ENCODE measurements around the gene F2. TPM values are rescaled to one million over a fixed set of nuclear protein-coding genes. Genes with fewer than 3 reads are reported as not detected.

Gene F2
- total RNA-seq, 4 donors from 2014 or later, result not detected

Small RNA genes lying within 50 kb of the gene (microRNA-seq; reads per million reads assigned to microRNA genes)
- gene MIR5582 (ENCODE audit: borderline number of aligned reads in 1 of 2, borderline replicate concordance in 2 of 2), result 0 to 2.7 reads per million in 2 donors

Other genes starting within 250 kb of the F2 start
- 10 to 100 TPM; 31.5 to 67.5 (median 36.2) TPM for gene AMBRA1, start 125.2 kb upstream of the F2 start, total RNA-seq
- 1 to 10 TPM; 3.0 to 6.5 (median 4.8) TPM for gene HARBI1, start 102.0 kb upstream of the F2 start, total RNA-seq
- 100 to 1,000 TPM in 2 of 4 donors, 10 to 100 TPM in 2; 42.0 to 151 (median 98.0) TPM for gene ATG13, start 101.7 kb upstream of the F2 start, total RNA-seq
- gene ARHGAP1, start 18.6 kb upstream of the F2 start, total RNA-seq, result 10 to 100 TPM; 56.4 to 70.6 (median 64.3) TPM
- 10 to 100 TPM; 11.2 to 28.9 (median 16.2) TPM for gene ZNF408, start 18.2 kb upstream of the F2 start, total RNA-seq
- 10 to 100 TPM; 29.3 to 36.2 (median 31.3) TPM for gene CKAP5, start 127.1 kb downstream of the F2 start, total RNA-seq
- 100 to 1,000 TPM in 3 of 4 donors, 10 to 100 TPM in 1; 65.5 to 164 (median 111) TPM for gene LRP4, start 199.3 kb downstream of the F2 start, total RNA-seq
- gene CSTPP1, start 217.5 kb downstream of the F2 start, total RNA-seq, result 10 to 100 TPM; 47.5 to 87.6 (median 57.7) TPM